Neural progenitor cell (in vitro differentiated cells): ENCODE results near the gene RNGTT. TPM values are rescaled to one million over a fixed set of nuclear protein-coding genes. Genes with fewer than 3 reads are reported as not detected.

Experiments used
- DNase-seq: peaks from one replicate; pipeline ENCODE4 v3.0.0-alpha.2; 2016; ENCODE audit warnings: low spot score
- H2AFZ ChIP-seq: fragments of 200-600 bp; sonication (generic); replicated peaks from 2 replicates; pipeline ENCODE4 v1.6.1; 2016; ENCODE audit warnings: antibody characterized with exemption
- H3F3A ChIP-seq: fragments of 200-600 bp; sonication (generic); 2 replicates; pipeline ENCODE4 v1.6.1; 2016; ENCODE audit warnings: antibody characterized with exemption, low read depth
- H3K27ac ChIP-seq: fragments of 200-600 bp; sonication (generic); 2 replicates; pipeline ENCODE4 v1.5.1; 2016; ENCODE audit warnings: mild to moderate bottlenecking
- H3K27me3 ChIP-seq: fragments of 200-600 bp; sonication (generic); 2 replicates; pipeline ENCODE4 v1.6.1; 2016; ENCODE audit warnings: mild to moderate bottlenecking, moderate library complexity
- H3K36me3 ChIP-seq: fragments of 200-600 bp; sonication (generic); 2 replicates; pipeline ENCODE4 v1.5.1; 2016
- H3K4me1 ChIP-seq: fragments of 200-600 bp; sonication (generic); 2 replicates; pipeline ENCODE4 v1.6.1; 2016; ENCODE audit warnings: mixed run types
- H3K4me2 ChIP-seq: fragments of 200-600 bp; sonication (generic); 2 replicates; pipeline ENCODE4 v1.6.1; 2016
- H3K4me3 ChIP-seq: fragments of 200-600 bp; sonication (generic); 2 replicates; pipeline ENCODE4 v1.5.1; 2016
- H3K79me2 ChIP-seq: fragments of 200-600 bp; sonication (generic); 2 replicates; pipeline ENCODE4 v1.6.1; 2016; ENCODE audit warnings: low read depth
- H3K9ac ChIP-seq: fragments of 200-600 bp; sonication (generic); 2 replicates; pipeline ENCODE4 v1.6.1; 2016
- H3K9me3 ChIP-seq: fragments of 200-600 bp; sonication (generic); 2 replicates; pipeline ENCODE4 v1.5.1; 2016; ENCODE audit warnings: low read depth
- H4K20me1 ChIP-seq: fragments of 200-600 bp; sonication (generic); 2 replicates; pipeline ENCODE4 v1.6.1; 2016; ENCODE audit warnings: low read depth
- H3K27ac Mint-ChIP-seq: 3 replicates; pipeline ENCODE4 v1.8.0; 2021; ENCODE audit warnings: mixed read lengths
- H3K27me3 Mint-ChIP-seq: 2 replicates; pipeline ENCODE4 v1.8.0; 2022; ENCODE audit warnings: low read depth, mild to moderate bottlenecking, inconsistent platforms, moderate library complexity, mixed read lengths; ENCODE audit not compliant: insufficient read depth
- H3K36me3 Mint-ChIP-seq: 3 replicates; pipeline ENCODE4 v1.8.0; 2021; ENCODE audit warnings: mixed read lengths
- H3K4me1 Mint-ChIP-seq: 3 replicates; pipeline ENCODE4 v1.8.0; 2021; ENCODE audit warnings: mixed read lengths
- H3K4me3 Mint-ChIP-seq: 3 replicates; pipeline ENCODE4 v1.8.0; 2021; ENCODE audit warnings: mild to moderate bottlenecking, moderate library complexity, mixed read lengths
- H3K9me3 Mint-ChIP-seq: 3 replicates; pipeline ENCODE4 v1.8.0; 2020; ENCODE audit warnings: mixed read lengths
- EZH2 ChIP-seq: fragments of 200-600 bp; sonication (generic); IDR thresholded peaks from 2 replicates; pipeline ENCODE4 v1.6.1; 2017; ENCODE audit warnings: antibody characterized with exemption, mild to moderate bottlenecking, moderate library complexity
- EZH2phosphoT487 ChIP-seq: fragments of 200-600 bp; sonication (generic); IDR thresholded peaks from 2 replicates; pipeline ENCODE4 v1.6.1; 2017; ENCODE audit warnings: antibody characterized with exemption
- total RNA-seq: library from RNA; depleted of rRNA; stranded (reverse); fragments of >200 nt; gene quantifications from 2 replicates; pipeline ENCODE4 v1.2.3, GENCODE V29; 2015; ENCODE audit warnings: low replicate concordance
- TF ChIP-seq, protein P1 (sequence below): fragments of 200-600 bp; sonication (generic); IDR thresholded peaks from 2 replicates; pipeline ENCODE4 v1.5.1; 2017; ENCODE audit warnings: antibody characterized with exemption, mild to moderate bottlenecking

The RNGTT gene
- total RNA-seq, 1 donor from 2014 or later, result 71.7 TPM

DNA sequence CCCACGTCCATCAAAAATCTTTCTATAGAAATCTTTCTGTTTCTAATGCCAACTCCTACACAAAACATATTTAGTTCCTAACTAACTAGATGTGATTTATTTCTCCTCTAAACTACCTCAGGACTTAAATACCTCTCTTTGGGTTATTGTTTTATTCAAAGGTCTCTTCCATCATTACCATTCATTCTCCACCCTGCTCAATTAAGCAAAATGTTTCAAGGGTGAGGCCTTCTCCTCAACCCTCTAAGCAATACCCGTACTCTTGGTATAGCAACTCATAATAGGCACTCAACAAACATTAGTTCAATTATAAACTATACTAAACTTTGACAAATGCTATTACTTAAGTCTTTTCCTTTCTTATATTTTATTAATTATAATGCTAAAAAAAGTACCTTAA lies 111.4 kb downstream of the RNGTT start:
- H3K9ac ChIP-seq, result no peak overlapping the region
- no peaks in the 10 kb centered on the region for H3K9me3 ChIP-seq
- peaks cover 9% of the 10 kb centered on the region for H3F3A ChIP-seq
- H3K36me3 ChIP-seq, result no peaks in the 10 kb centered on the region
- Mint-ChIP-seq H3K4me1 (no peaks in the 10 kb centered on the region), H3K9me3 (no peaks in the 10 kb centered on the region), H3K4me3 (no peak overlapping the region), H3K36me3 (no peaks in the 10 kb centered on the region), H3K27me3 (no peaks in the 10 kb centered on the region), H3K27ac (no peak overlapping the region)
- H2AFZ ChIP-seq, result no peak overlapping the region
- no peak for TF ChIP-seq EZH2phosphoT487
- TF ChIP-seq EZH2, result no peak
- TF ChIP-seq, protein P1, sequence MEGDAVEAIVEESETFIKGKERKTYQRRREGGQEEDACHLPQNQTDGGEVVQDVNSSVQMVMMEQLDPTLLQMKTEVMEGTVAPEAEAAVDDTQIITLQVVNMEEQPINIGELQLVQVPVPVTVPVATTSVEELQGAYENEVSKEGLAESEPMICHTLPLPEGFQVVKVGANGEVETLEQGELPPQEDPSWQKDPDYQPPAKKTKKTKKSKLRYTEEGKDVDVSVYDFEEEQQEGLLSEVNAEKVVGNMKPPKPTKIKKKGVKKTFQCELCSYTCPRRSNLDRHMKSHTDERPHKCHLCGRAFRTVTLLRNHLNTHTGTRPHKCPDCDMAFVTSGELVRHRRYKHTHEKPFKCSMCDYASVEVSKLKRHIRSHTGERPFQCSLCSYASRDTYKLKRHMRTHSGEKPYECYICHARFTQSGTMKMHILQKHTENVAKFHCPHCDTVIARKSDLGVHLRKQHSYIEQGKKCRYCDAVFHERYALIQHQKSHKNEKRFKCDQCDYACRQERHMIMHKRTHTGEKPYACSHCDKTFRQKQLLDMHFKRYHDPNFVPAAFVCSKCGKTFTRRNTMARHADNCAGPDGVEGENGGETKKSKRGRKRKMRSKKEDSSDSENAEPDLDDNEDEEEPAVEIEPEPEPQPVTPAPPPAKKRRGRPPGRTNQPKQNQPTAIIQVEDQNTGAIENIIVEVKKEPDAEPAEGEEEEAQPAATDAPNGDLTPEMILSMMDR, result no peak
- H3K4me3 ChIP-seq, result no peak overlapping the region
- no peaks in the 10 kb centered on the region for H3K79me2 ChIP-seq
- no peaks in the 10 kb centered on the region for H4K20me1 ChIP-seq
- no peaks in the 10 kb centered on the region for H3K27me3 ChIP-seq
- no peaks in the 10 kb centered on the region for H3K4me1 ChIP-seq
- H3K27ac ChIP-seq, result no peak overlapping the region
- no peak overlapping the region for H3K4me2 ChIP-seq
- no peak for DNase-seq

DNA sequence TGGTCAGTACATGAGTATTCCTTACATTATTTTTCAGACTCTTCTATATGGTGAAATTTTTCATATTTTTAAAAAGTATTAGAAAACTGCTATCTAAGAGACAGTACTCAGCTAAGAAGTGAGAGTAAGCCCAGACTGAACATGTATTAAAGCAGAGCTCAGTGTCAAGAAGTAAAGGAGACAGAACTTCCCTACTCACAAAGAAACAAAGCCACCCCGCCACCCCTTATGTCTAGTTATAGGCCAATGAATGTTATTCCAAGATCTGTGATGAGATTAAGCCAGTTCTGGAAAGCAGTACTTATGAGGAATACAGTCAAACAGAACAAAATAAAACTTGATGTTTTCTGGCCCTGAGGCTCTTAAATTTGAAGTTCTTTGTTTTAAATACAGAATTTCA lies 114.5 kb downstream of the RNGTT start:
- DNase-seq, result no peak
- no peak overlapping the region for H2AFZ ChIP-seq

DNA sequence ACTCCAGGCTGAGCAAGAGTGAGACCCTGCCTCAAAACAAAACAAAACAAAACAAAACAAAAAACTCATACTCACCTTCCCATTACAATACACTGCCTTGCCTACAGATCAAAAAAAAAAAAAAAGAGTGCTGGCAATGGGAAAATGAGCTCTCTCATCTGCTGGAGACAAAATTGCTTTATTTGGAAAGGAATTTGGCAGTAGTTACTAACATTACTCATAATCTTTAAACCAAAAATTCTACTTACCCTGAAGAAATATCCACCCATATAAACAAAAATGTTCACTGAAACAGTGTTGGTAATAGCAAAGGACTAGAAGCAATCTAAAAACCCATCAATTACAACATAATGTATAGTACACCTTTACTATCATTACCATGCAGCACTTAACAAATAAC lies 120.4 kb downstream of the RNGTT start:
- no peak overlapping the region for H2AFZ ChIP-seq
- no peaks in the 10 kb centered on the region for H3K9me3 Mint-ChIP-seq
- H3F3A ChIP-seq, result no peaks in the 10 kb centered on the region
- no peaks in the 10 kb centered on the region for H3K27me3 ChIP-seq
- no peaks in the 10 kb centered on the region for H3K27me3 Mint-ChIP-seq
- H3K9me3 ChIP-seq, result no peaks in the 10 kb centered on the region
- H3K27ac Mint-ChIP-seq, result no peak overlapping the region
- H3K9ac ChIP-seq, result no peak overlapping the region
- H3K4me2 ChIP-seq, result no peak overlapping the region
- TF ChIP-seq EZH2phosphoT487, result no peak
- no peak for TF ChIP-seq EZH2
- TF ChIP-seq, protein P1, result no peak
- H3K4me1 Mint-ChIP-seq, result no peaks in the 10 kb centered on the region
- H3K27ac ChIP-seq, result no peak overlapping the region
- no peak for DNase-seq
- H3K4me1 ChIP-seq, result no peaks in the 10 kb centered on the region
- H3K36me3 ChIP-seq, result no peaks in the 10 kb centered on the region
- H3K4me3 Mint-ChIP-seq, result no peak overlapping the region
- H3K4me3 ChIP-seq, result no peak overlapping the region
- H3K79me2 ChIP-seq, result no peaks in the 10 kb centered on the region
- H3K36me3 Mint-ChIP-seq, result peaks cover 14% of the 10 kb centered on the region
- H4K20me1 ChIP-seq, result no peaks in the 10 kb centered on the region

More for the DNA sequence above, 114.5 kb downstream of the RNGTT start:
- Mint-ChIP-seq H3K36me3 (no peaks in the 10 kb centered on the region), H3K27me3 (no peaks in the 10 kb centered on the region), H3K9me3 (no peaks in the 10 kb centered on the region), H3K4me1 (no peaks in the 10 kb centered on the region), H3K27ac (no peak overlapping the region), H3K4me3 (no peak overlapping the region)
- H3K4me2 ChIP-seq, result no peak overlapping the region
- H3K36me3 ChIP-seq, result no peaks in the 10 kb centered on the region
- TF ChIP-seq, protein P1, result no peak
- TF ChIP-seq EZH2phosphoT487 (no peak), EZH2 (no peak)
- no peaks in the 10 kb centered on the region for H3K79me2 ChIP-seq
- no peaks in the 10 kb centered on the region for H3K4me1 ChIP-seq
- H3K4me3 ChIP-seq, result no peak overlapping the region
- no peak overlapping the region for H3K27ac ChIP-seq
- no peaks in the 10 kb centered on the region for H3K27me3 ChIP-seq
- H3F3A ChIP-seq, result peaks cover 9% of the 10 kb centered on the region
- H3K9me3 ChIP-seq, result no peaks in the 10 kb centered on the region
- no peak overlapping the region for H3K9ac ChIP-seq
- H4K20me1 ChIP-seq, result no peaks in the 10 kb centered on the region

DNA sequence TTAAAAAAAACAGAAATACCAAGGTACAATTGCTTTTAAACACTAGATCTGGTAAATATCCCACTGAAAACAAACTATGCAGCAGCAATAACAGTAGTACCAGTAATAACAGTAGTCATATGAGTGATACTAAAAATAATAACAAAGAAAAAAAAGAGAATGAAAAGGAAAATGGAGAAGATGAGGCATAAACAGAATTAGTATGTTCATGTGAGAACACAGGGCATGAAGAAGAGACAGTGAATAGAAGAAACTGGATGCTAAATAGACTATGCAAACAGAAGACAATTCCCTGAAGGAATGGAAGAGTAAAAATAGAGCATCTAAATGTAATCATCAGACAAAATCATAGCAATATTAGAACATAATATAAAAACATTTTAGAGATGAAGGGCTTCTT lies 121.1 kb downstream of the RNGTT start:
- H3K27ac ChIP-seq, result no peak overlapping the region
- DNase-seq, result no peak
- Mint-ChIP-seq H3K4me3 (no peak overlapping the region), H3K9me3 (no peaks in the 10 kb centered on the region), H3K4me1 (no peaks in the 10 kb centered on the region), H3K27ac (no peak overlapping the region), H3K27me3 (no peaks in the 10 kb centered on the region), H3K36me3 (peaks cover 17% of the 10 kb centered on the region)
- H3K36me3 ChIP-seq, result no peaks in the 10 kb centered on the region
- no peaks in the 10 kb centered on the region for H4K20me1 ChIP-seq
- H3K9me3 ChIP-seq, result no peaks in the 10 kb centered on the region
- H3K27me3 ChIP-seq, result no peaks in the 10 kb centered on the region
- no peak overlapping the region for H3K4me3 ChIP-seq
- H2AFZ ChIP-seq, result no peak overlapping the region
- H3K4me2 ChIP-seq, result no peak overlapping the region
- no peaks in the 10 kb centered on the region for H3K79me2 ChIP-seq
- no peaks in the 10 kb centered on the region for H3K4me1 ChIP-seq
- TF ChIP-seq EZH2 (no peak), EZH2phosphoT487 (no peak)
- TF ChIP-seq, protein P1, result no peak
- no peaks in the 10 kb centered on the region for H3F3A ChIP-seq
- H3K9ac ChIP-seq, result no peak overlapping the region
